ENCODE results near the gene STAT6. TPM values are rescaled to one million over a fixed set of nuclear protein-coding genes. Genes with fewer than 3 reads are reported as not detected.

Gene STAT6
- total RNA-seq: 8.5 and 11.0 TPM in 2 replicates

GRCh38 chr12:57111031-57111734 is at the start of gene STAT6:
Gene STAT6 (minus strand): TSS chr12:57111362. CDS start chr12:57108278, 3,084 bp downstream.
- DNase-seq (ENCODE audit: low read depth in 2 of 2): peak in 1 of 2 donors; percentile 71

DNA sequence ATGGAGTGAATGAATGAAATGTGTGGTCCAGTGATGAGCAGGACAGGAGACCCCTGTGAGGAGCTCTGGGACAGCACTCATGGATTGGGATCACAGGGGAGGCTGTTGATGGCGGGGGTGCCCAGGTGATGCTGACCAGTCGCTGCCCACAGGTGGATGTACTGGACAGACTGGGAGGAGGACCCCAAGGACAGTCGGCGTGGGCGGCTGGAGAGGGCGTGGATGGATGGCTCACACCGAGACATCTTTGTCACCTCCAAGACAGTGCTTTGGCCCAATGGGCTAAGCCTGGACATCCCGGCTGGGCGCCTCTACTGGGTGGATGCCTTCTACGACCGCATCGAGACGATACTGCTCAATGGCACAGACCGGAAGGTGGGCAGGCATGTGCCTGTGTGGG is 49.6 kb upstream of the STAT6 start:
- DNase-seq (ENCODE audit: low read depth in 2 of 2): no peak

DNA sequence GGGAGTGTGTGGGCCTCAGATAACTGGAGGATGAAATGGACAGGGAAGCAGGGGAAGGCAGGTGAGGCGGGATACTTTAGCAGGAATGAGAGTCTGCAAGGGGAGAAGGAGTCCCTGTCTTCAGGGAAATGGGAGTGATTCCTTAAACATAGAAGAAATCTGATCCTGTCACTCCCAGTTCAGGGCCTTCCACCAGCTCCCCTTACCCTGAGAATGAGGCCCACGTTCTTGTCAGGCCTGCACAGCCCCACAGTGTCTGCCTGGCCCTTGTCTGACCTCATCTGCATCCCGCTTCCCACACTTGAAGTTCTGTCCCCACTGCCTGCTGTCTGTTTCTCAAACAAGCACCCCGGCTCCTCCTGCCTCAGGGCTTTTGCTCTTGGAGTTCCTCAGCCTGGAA is 48.9 kb upstream of the STAT6 start:
- DNase-seq (ENCODE audit: low read depth in 2 of 2): no peak

DNA sequence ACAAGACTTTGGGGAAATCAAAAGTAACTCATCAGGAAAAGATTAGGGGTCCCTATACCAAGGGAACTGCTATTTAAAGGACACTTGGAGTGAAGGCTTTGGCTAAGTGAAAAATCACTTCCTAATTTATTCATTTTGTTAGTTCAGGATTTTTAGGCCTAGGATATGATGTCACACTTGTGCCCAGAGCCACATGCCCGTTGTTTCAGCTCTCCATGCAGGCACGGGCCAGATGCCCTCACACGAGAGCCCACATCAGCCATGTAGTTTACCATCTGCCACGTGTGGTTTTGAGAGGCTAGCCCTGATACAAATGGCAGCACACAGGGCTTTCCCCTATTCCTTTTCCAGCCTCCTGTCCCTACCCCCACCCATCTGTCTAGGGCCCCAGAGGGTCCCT is 48.1 kb upstream of the STAT6 start:
- DNase-seq (ENCODE audit: low read depth in 2 of 2): no peak

- DNase-seq (ENCODE audit: low read depth in 2 of 2): no peak
Measured at GRCh38 chr12:57158665-57159064, 47.5 kb upstream of the STAT6 start.

GRCh38 chr12:57158186-57158585 is 47.0 kb upstream of the STAT6 start:
- no peak for DNase-seq (ENCODE audit: low read depth in 2 of 2)

DNA sequence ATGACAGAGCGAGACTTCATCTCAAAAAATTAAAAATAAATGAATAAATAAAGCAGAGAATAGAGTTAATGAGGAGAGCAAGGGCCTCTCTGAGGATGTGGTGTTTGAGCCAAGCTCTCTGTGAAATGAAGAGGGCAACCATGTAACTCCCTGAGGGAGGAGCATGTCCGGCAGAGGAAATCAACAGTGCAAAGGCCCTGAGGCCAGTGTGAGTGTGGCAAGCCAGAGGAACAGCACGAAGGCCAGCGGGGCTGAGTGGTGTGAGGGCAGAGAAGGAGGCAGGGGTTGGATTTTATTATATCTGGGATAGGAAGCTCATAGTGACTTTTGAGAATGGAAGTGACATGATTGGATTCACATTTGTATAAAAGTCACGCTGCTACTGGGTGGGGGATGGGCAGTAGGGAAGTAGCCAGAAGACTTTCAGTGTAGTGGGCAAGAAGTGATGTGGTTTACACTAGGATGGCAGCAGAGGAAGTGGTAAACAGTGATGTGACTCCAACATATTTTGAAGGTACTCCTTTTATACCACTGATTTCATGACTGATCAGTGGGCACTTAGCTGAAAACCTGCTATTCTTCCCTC is 46.5 kb upstream of the STAT6 start:
- DNase-seq (ENCODE audit: low read depth in 2 of 2): no peak

DNA sequence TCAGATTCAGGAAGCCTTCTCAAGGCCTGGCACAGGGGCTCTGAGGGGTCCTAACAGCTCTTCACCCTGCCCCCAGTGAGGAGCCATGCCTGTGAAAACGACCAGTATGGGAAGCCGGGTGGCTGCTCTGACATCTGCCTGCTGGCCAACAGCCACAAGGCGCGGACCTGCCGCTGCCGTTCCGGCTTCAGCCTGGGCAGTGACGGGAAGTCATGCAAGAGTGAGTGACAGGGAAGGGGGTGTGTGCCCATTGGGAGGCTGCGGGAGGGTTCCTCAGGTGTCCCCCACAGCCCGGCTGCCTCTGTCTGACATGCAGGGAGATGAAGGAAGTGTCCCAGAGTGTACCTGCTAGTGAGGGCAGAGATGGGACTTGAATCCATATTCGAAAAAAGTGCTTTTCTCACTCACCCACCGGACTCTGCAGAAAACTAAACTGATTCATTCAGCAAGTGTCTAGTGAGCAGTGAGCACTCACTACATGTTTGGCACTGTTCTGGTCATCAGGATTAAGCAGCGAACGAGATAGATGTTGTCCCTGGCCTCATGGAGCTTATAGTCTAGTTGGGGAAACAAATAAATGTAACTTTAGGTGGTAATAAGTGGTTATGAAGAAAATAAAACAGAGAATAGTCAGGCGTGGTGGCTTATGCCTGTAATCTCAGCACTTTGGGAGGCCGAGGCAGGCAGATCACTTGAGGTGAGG is 45.7 kb upstream of the STAT6 start:
- no peak for DNase-seq (ENCODE audit: low read depth in 2 of 2)

DNA sequence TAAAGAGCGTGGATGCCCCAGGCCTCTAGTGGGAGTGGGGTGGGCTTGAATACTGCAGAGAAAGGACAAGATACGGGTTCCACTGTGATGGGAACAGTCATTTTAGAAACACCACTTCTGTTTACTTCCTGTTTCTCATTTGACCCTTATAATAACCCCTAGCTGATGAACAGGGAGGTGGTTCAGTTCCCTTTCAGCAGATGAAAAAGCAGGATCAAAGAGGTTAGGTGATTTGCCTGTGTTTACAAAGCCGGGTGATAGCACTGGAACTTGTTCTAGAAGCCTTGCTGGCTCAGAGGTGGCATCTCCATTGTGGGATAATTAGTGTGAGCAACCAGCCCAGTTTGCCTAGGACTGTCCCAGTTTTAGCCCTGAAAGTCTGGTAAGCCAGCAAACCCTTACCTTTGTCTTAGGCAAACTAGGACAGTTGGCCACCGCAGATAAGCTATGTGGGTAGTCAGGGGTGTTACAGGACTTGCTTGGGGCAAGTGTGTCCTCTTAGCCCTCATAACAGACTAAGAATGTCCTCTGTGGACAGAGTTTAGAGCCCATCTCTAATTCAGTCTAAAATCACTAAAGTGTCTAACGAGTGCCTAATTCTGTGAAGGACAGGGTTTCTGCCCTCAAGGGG is 43.8 kb upstream of the STAT6 start:
- no peak for DNase-seq (ENCODE audit: low read depth in 2 of 2)

GRCh38 chr12:57154076-57154475 is 42.9 kb upstream of the STAT6 start:
- DNase-seq (ENCODE audit: low read depth in 2 of 2): no peak

DNA sequence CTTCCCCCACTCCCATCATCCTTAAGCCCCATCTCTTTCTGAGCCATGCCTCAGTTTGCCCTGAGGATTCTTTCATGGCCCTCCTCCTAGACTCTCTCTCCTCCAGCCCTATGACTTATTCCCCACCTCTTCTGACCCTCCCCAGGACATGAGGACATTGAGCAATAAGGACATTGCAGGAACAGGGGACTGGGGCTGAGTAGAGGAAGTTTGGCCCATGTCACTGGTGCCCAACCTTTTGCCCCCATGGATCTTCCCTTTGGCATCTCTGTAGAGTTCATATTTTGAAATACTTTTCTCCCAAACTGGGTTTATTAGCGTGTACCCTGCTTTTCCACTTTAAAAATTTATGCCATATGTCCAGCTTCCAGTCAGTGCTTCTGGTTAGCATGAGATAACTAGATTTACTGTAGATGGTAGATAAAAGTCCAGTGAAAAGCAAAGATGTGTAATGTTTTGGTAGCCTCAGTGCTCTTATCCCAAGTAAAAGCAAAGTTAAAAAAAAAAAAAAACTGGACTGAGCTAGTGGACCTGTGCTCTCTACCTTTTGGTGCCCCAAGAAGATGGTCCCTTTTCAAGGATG is 42.3 kb upstream of the STAT6 start:
- no peak for DNase-seq (ENCODE audit: low read depth in 2 of 2)

DNA sequence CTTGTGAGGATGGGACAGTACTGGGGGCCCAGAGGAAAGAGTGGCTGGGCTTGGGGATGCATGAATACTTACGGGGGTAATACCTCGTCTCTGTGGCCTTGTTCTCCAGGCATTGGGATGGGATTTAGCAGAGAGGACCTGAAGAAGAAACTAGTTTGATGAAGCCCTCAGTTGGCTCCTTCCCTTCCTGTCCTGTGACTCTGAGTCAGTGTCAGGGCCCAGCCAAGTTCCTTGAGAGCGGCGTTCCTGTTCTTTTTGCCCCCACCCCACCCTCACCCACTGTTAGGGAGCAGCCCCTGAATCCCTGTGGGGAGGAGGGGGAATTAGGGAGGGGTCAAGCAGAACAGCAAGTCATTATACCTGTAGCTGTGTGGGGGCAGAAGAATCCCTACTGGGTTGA is 41.5 kb upstream of the STAT6 start:
- peak in 1 of 2 donors; percentile 18 for DNase-seq (ENCODE audit: low read depth in 2 of 2)

- DNase-seq (ENCODE audit: low read depth in 2 of 2): peak in 1 of 2 donors; percentile 45
Measured at GRCh38 chr12:57151741-57152630, 40.8 kb upstream of the STAT6 start.

DNA sequence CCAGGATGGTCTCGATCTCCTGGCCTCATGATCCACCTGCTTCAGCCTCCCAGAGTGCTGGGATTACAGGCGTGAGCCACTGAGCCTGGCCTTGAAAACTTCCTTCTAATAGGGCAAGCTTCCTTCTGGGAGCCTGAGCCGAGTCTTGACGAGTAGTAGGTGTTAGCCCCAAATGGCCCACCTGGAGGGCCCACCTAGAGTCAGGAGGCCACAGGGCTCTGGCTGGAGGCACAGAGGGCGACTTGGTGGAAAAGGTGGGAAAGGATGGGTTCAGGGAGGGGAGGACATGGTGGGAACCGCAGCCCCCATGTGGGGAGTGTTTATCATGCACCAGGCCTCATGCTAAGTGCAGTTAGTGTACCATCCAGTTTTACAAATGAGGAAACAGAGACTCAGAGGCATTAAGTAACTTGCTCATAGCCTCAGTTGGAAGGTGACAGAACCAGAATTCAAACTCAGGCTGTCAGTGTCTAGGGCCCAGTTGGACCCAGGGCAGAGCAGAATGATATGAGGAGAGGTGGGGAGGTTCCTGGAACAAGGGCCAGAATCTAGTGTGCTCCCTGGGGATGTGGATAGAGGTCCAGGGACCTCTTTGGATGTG is 39.3 kb upstream of the STAT6 start:
- no peak for DNase-seq (ENCODE audit: low read depth in 2 of 2)

DNA sequence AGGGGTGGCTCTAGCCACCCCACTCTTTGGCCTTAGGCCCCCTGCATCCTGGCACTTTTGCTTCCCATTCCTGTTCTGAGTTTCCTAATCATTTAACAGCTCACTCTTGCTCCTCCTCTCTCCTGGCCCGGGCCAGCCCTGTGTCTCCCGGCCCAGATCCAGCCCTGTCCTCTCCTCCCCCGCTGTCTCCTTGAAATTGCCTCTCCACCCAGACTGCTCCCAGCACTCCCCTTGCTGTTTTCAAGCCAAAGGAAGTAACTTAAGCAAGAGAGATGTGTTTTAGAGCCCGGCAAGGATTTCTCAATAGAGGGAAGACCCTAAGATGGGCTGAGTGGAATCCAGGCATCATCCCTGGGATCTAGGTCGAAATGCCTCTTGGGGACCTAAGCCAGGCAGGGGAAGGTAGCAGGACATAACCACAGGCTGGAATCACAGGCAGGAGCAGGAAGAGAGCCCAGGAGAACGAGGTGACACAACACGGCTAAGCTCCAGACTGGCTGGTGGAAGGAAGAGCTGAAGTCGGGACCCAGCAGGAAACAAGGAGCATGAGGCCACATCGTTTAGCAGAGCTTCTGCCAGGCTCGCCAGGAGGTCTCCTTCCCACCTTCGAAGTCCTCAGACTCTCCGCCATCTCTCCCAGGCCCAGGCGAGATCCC is 38.2 kb upstream of the STAT6 start:
- DNase-seq (ENCODE audit: low read depth in 2 of 2): no peak

- DNase-seq (ENCODE audit: low read depth in 2 of 2): no peak
Measured at GRCh38 chr12:57148469-57149244, 37.5 kb upstream of the STAT6 start.

DNA sequence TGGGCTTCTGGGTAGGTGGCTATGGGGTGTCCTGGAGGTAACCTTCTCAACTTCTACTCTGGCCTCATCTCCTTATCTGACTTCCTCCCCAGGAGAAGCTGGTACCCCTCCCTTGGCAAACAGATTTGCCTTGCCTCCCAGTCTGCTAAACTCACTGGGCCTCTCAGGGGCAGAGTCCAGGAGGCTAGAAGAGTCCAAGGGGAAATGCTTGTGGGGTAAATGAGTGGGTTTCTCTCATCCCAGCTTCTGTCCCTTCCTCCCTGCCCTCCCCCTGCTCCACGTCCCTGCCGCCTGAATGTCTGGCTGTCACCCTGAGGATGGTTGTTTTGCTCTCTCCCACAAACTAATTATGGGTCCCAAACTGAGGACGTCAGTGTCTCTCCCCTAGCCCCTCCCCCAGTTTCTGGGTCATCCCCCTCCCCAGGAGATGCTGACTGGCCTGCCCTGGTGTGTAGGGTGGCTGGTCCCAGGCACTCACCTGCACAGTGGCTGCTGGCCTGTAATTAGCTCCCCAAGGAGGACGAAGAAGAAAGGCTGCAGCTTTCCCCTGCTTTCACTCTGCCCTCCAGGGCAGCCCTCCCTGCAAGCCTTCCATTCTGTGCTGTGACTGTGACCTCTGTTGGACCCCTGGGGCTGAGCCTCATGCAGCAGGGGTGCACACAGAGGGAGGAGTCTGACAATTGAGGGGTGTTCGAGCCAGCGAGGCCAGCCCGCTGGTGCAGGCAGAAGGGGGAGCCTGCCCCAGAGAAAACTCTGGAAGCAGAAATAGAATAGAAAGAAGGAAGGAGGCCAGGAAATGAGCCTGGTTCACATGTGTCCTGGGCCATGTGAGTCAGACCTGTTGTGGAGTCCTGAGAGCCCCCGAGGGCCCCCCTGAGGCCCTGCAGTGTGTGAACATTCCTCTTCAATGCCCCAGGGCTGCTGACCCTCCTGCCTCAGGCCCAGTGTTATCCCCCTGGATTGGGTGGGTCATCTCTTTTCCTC is 36.1 kb upstream of the STAT6 start, which contains the start of gene LRP1-AS:
TSS of gene LRP1-AS (minus strand) at position 659 of the 984 bp plus-strand sequence.
- DNase-seq (ENCODE audit: low read depth in 2 of 2): peak in 1 of 2 donors; percentile 45

DNA sequence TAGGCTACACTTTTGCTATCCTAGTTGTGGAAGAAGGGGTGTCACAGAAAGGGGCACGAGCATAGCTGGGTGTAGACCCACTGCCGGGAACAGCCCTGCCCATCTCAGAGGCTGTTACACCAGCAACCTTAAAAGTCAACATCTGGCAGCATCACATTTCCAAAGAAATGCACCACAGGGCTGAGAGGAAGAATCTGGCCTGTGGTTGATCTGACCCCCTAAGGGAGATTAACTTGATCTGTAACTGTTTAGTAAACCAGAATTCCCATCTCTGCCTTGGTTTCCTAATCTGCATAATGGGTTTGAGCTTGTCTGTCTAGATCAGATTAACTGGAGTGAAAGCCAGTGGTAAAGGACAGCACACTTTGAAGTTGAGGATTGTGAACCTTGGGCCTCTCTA is 34.9 kb upstream of the STAT6 start:
- DNase-seq (ENCODE audit: low read depth in 2 of 2): no peak

Data from dermis microvascular lymphatic vessel endothelial cell (primary cell).